NCI-H2107 (cell line): Measurements from ENCODE around the gene ADARB2.

Experiments
- DNase-seq: peaks from one replicate; lab custom pipeline; 2025; lab: John Stamatoyannopoulos, UW

The ADARB2 gene

DNA sequence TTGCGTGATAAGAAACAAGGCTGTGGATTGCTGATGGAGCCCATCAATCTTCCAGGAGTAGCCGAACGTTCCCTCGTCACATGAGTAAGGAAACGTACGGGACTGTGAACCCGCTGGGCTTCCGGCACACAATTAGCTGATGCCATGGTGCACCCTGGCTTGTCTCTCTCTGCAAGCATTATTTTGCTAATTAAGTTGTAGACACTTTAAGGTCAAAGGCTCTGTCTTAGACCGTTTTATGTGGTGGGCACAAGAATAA lies 50.9 kb downstream of the ADARB2 start:
- DNase-seq = no peak

GRCh38 chr10:1685699-1686490 lies 51.4 kb downstream of the ADARB2 start:
- DNase-seq = no peak

DNA sequence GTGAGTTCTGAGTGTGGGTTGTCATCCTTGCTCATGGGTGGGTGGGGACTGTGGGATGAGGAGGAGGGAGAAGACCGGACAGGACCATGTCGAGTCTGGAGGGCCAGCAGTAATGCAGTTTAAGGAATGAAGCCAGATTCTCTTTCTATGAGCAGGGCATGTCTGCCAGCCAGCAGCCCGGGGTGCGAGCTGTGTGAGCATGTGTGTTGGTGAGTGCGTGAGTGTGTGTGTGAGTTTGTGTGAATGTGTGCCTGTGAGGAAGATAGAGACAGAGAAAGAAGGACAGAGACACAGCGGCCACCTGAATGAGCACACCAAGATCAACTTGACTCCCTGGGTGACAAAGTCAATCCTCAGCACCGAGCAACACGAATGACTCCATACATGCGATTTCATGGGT lies 52.3 kb downstream of the ADARB2 start:
- no peak for DNase-seq

- DNase-seq = no peak
Observed at GRCh38 chr10:1683649-1684048, 53.7 kb downstream of the ADARB2 start.

GRCh38 chr10:1679821-1680650 lies 57.3 kb downstream of the ADARB2 start:
- no peak for DNase-seq

GRCh38 chr10:1678084-1678483 lies 59.2 kb downstream of the ADARB2 start:
- no peak for DNase-seq

- DNase-seq = peak; percentile 1
Observed at GRCh38 chr10:1677307-1677939, 59.9 kb downstream of the ADARB2 start.

- DNase-seq = no peak
Observed at GRCh38 chr10:1674501-1674900, 62.8 kb downstream of the ADARB2 start.

GRCh38 chr10:1673568-1674345 lies 63.6 kb downstream of the ADARB2 start:
- no peak for DNase-seq

DNA sequence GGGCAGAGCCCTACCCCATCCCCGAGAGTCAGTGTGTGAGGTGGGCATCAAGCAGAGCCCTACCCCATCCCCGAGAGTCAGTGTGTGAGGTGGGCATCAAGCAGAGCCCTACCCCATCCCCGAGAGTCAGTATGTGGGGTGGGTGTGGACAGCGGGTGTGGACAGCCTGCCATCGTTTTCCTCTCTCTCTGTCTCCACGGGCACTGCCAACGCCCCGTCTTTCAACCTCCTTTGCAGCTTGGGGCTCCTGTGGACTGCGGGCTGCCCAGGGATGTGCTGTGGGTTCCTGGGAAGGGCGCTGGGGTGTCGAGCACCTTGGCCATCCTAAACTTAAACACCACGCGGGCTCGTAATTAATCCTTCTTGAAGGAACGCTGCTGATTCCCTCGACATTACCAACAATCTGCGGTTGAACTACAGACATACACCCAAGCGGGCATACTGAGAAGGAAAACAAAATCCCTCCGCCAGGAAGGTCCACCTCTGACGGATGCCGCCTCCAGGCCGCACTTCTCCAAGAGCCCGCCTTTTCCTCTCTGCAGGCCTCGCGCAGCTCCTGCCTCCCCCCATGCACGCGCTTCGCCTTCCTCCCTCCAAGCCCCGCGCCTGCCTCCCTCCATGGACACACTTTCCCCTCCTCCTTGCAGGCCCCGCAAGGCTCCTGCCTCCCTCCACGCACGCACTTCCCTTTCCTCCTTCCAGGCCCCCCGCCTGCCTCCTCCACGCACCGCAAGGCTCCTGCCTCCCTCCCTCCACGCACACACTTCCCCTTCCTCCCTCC lies 65.1 kb downstream of the ADARB2 start:
- DNase-seq = no peak

- DNase-seq = no peak
Observed at GRCh38 chr10:1671366-1672000, 65.8 kb downstream of the ADARB2 start.

DNA sequence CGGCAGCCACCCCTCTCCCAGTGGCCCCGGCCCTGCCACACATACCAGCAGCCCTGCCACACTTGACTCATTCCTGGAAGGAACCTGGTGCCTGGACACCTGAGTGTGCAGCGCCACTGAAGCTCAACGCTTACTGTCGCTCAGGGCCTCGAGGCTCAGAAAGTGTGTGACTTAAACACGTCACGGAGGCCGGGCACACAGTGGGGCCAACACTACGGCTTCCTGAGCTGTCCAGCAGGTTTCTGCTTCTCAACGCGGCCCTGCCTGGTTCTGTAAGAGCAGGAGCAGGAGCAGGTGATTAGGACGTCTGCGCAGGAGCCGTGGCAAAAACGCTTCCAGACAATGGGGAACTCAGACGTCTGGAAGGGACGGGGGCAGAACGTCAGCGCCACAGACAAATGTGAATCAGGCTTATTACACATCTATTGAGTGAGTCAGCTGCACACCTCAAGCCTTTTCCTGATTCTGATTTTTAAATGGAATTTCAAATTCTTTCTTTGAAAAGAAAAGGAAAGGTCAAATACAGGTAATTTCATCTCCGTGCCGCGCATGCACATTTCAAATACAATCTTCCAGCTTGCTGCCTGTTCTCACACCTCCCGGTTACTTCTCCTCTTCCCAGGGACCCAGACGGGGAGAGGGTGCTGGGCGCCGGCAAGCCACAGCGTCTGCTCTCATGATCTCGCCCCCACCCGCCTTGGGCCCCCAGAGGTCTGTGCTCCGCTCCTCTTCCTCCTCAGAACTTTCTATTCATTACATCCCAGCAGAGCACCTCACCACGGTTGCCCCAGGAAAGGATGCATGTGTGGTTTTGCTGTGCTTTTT lies 66.6 kb downstream of the ADARB2 start:
- DNase-seq = no peak

GRCh38 chr10:1669433-1669832 lies 67.9 kb downstream of the ADARB2 start:
- DNase-seq = no peak

DNA sequence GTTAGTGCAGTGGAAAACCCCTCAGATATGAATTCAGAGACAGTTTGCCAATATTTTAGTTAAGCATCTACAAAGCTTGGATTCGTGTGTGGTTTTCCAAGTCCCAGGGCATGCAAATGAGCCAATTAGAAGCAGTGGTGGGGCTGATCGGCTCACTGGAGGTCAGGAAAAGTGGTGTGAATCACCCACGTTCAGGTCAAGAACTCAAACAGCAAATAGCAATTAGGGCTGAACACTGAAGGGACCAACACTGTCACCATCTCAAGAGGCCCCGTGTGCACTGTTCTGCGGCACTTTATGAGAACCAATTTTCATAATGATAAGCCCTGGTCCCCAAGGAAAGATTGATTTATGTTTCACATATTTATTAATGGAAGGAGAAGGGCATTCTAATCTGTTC lies 68.9 kb downstream of the ADARB2 start:
- no peak for DNase-seq

DNA sequence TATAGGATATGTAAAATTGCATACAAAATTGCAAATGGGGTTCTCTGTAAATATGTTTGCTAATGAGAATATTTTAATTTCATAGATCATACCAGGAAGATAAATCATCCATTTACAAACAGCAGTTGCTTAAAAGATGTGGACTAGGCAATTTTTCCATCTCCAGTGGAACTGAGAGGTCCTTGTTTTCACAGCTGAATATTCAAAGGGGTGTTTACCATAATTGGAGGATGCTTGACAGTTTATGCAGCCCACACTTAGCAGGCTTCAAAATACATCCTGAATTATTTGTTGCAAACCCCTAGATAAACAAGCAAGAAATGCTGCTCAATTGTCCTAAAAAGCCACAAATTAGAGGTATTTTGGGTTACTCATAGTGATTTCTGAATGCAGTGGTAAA lies 69.9 kb downstream of the ADARB2 start:
- DNase-seq = no peak

DNA sequence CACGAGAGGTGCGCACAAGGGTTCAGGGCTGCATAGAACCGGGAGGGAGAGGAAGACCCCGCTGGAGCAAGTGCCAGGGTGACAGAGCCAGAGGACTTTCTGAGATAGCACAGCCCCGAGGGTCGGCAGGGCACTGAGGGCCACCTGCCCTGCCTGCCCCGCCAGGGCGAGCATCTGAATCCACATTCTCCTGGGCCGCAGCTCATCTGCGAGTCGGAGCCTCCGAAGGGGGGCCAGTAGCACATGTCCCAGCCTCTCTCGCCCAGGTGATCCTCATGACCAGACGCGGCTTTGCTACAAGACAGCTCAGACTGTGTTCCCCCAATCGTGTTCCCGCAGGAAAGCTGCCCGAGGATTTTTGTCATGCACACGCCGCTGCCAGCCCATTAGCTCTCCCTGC lies 71.2 kb downstream of the ADARB2 start:
- DNase-seq = no peak

DNA sequence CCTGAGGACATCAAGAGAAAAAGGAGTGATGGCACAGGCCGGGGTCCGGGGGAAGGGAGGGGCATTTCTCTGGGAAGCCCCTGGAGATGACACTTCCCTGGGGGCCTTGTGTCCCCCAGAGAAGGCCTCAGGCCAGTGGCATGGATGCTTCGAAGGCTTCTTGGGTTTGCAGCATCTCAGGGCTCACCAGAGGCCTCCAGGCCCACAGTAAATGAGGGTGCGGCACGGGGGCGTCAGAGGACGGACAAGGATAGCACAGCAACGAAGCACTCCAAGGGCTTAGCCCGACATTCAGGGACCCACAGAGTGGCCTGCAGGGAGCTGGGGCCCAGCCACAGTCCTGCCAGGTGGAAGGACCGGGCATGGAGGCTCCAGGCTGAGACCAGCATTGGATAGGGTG lies 71.6 kb downstream of the ADARB2 start:
- DNase-seq = no peak

DNA sequence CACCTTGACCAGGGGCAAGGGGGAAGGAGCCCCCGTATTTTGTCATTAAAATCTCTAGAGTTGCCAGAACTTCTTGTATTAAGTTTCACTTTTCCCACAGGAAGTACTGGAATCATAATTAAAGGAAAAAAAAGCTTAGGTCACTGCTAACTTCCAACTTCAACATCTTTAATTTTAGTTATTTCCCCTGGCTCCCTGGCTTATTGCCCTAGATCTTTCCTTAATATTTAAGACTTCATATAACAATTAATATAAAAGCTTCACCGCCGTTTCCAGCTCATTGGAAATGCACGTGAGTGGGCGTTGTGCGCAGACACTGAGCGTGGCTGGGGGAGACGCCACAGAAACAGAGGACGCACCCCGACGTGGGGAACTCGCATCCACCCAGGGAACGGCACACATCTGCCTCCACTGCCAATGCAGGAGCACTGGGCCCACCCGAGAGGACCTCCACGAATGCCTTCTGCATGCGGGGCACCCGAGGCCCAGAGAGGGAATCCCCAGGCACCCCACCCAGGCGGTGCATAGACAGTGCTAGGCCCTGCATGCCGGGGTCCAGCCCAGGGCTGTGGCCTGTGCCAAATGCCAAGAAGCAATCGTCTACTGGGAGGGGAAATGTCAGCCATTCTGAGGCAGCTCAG lies 72.2 kb downstream of the ADARB2 start:
- DNase-seq = no peak

DNA sequence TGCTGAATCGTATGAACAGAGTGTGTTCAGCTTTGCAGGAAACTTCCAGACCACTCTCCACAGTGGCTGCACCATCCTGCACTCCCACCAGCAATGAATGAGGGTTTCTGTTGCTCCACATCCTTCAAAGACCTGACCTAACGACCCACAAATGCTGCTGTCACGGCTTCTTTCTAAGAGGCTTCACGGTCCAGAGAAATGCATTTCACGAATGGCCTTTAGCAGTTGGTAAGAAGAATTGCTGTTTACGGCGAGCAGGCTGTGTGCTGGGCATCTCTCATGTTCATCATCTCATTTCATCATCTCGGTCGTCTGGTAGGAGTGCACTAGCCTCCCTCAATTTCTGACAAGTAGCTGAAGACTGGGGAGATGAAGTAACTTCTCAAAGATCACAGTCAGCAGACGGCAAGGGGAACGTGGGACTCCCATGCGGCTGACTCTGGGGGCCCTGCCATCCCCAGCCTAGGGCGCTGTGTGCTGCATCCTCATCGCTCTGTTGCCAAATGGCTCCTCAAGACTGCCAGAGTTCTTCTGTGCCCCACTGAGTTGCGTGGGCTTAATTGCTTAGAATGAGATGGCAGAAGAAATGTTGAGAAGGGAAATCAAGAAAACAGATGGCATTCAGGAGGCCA lies 72.9 kb downstream of the ADARB2 start:
- DNase-seq = no peak
